ENCODE data around the gene TTC34. TPM values are rescaled to one million over a fixed set of nuclear protein-coding genes. Genes with fewer than 3 reads are reported as not detected.
"Not testable (repeated sequence)": the region's sequence is repeated elsewhere in the genome, so short reads cannot be mapped to it uniquely, and the experiment has no call there.

Gene TTC34
- total and polyA plus RNA-seq, 9 of the 15 experiments (the other 6 are each of a cell fraction or from before 2014, with no cell fraction given), result 0.03 to 0.38 (median 0.05) TPM; not detected in 2

DNA sequence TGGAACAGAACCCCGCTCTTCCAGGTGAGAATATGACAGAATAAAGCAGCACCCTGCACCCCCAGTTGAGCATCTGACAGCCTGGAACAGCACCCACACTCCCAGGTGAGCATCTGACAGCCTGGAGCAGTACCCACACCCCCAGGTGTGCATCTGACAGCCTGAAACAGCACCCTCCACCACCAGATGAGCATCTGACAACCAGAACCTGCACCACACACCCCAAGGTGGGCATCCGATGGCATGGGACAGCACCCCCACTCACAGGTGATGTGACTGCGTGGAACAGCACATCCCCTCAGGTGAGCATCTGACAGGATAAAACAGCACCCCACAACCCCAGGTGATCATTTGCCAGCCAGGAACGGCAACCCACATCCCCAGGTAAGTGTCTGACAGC, 26.2 kb downstream of the TTC34 start:
- intact Hi-C loops (cut with micrococcal nuclease); H3K79me2 ChIP-seq (ENCODE audit: control insufficient read depth, insufficient read depth, low read length); FAIRE-seq; H3K27me3 ChIP-seq (ENCODE audit: control insufficient read depth in 2 of 2, insufficient read depth in 2 of 2, low read length in 2 of 2); H3K36me3 ChIP-seq (ENCODE audit: control insufficient read depth, insufficient read depth, low read length); DNase-seq (ENCODE audit: extremely low read depth in 1 of 4, low spot score in 3 of 4); ATAC-seq; POLR2A ChIA-PET; CTCF ChIA-PET (ENCODE audit: low intra/inter-chr PET ratio); H3K9ac ChIP-seq (ENCODE audit: insufficient read depth in 1 of 2, low read depth in 2 of 2, low read length in 2 of 2); H3K4me2 ChIP-seq (ENCODE audit: insufficient read depth, low read length); H2AFZ ChIP-seq (ENCODE audit: low read depth, low read length); in situ Hi-C loops (cut with MboI); H3K9me3 ChIP-seq (replicated peaks; ENCODE audit: control insufficient read depth, insufficient read depth, low read depth, low read length); H3K9me1 ChIP-seq (ENCODE audit: control insufficient read depth, insufficient read depth, low read length); H3K4me3 ChIP-seq; H3K4me1 ChIP-seq (replicated peaks in 1 of 2; ENCODE audit: control insufficient read depth in 2 of 2, insufficient read depth in 2 of 2, low read length in 2 of 2); H4K20me1 ChIP-seq (replicated peaks; ENCODE audit: control insufficient read depth, insufficient read depth, low read length); BruUV-seq (replicated peaks); H3K27ac ChIP-seq (ENCODE audit: extremely low read depth, low read depth, low read length): not testable (repeated sequence)
- 3% methylated on average over 4 of the region's 4 CpGs for WGBS (ENCODE audit: insufficient coverage, low coverage, missing lambda C conversion rate)

DNA sequence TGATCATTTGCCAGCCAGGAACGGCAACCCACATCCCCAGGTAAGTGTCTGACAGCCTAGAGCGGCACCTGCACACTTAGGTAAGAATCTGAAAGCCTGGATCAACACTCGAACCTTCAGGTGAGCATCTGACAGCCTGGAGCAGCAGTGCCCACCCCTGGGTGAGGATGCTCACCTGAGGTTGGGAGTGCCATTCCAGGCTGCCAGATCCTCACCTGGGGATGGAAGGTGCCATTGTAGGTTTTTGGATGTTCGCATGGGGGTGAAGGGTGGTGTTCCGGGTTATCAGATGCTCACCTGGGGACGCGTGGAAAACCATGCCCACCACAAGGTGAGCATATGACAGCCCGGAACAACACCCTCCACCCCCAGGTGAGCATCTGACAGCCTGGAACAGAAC, 33.4 kb downstream of the TTC34 start:
- POLR2A ChIA-PET; H3K4me3 ChIP-seq; in situ Hi-C loops (cut with MboI); H2AFZ ChIP-seq (ENCODE audit: low read depth, low read length); intact Hi-C loops (cut with micrococcal nuclease); H4K20me1 ChIP-seq (replicated peaks; ENCODE audit: control insufficient read depth, insufficient read depth, low read length); FAIRE-seq; ATAC-seq; H3K9me1 ChIP-seq (ENCODE audit: control insufficient read depth, insufficient read depth, low read length); H3K27me3 ChIP-seq (ENCODE audit: control insufficient read depth in 2 of 2, insufficient read depth in 2 of 2, low read length in 2 of 2); H3K36me3 ChIP-seq (ENCODE audit: control insufficient read depth, insufficient read depth, low read length); H3K4me2 ChIP-seq (ENCODE audit: insufficient read depth, low read length); H3K9me3 ChIP-seq (replicated peaks; ENCODE audit: control insufficient read depth, insufficient read depth, low read depth, low read length); CTCF ChIA-PET (ENCODE audit: low intra/inter-chr PET ratio); H3K27ac ChIP-seq (ENCODE audit: extremely low read depth, low read depth, low read length); H3K4me1 ChIP-seq (replicated peaks in 1 of 2; ENCODE audit: control insufficient read depth in 2 of 2, insufficient read depth in 2 of 2, low read length in 2 of 2); DNase-seq (ENCODE audit: extremely low read depth in 1 of 4, low spot score in 3 of 4); BruUV-seq (replicated peaks); H3K79me2 ChIP-seq (ENCODE audit: control insufficient read depth, insufficient read depth, low read length); H3K9ac ChIP-seq (ENCODE audit: insufficient read depth in 1 of 2, low read depth in 2 of 2, low read length in 2 of 2): not testable (repeated sequence)
- 2% methylated on average over 7 of the region's 8 CpGs for WGBS (ENCODE audit: insufficient coverage, low coverage, missing lambda C conversion rate)

DNA sequence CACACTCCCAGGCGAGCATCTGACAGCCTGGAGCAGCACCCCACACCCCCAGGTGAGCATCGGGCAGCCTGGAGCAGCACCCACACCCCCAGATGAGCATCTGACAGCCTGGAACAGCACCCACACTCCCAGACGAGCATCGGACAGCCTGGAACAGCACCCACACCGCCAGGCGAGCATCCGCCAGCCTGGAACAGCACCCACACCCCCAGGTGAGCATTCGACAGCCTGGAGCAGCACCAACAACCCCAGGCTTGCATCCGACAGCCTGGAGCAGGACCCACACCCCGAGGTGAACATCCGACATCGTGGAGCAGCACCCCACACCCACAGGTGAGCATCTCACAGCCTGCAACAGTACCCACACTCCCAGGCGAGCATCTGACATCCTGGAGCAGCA, 42.1 kb downstream of the TTC34 start:
- BruUV-seq (replicated peaks); H3K9me3 ChIP-seq (replicated peaks; ENCODE audit: control insufficient read depth, insufficient read depth, low read depth, low read length); H3K36me3 ChIP-seq (ENCODE audit: control insufficient read depth, insufficient read depth, low read length); FAIRE-seq; H3K27me3 ChIP-seq (ENCODE audit: control insufficient read depth in 2 of 2, insufficient read depth in 2 of 2, low read length in 2 of 2); H3K27ac ChIP-seq (ENCODE audit: extremely low read depth, low read depth, low read length); H2AFZ ChIP-seq (ENCODE audit: low read depth, low read length); H3K9ac ChIP-seq (ENCODE audit: insufficient read depth in 1 of 2, low read depth in 2 of 2, low read length in 2 of 2); H3K4me2 ChIP-seq (ENCODE audit: insufficient read depth, low read length); POLR2A ChIA-PET; H3K79me2 ChIP-seq (ENCODE audit: control insufficient read depth, insufficient read depth, low read length); H3K9me1 ChIP-seq (ENCODE audit: control insufficient read depth, insufficient read depth, low read length); CTCF ChIA-PET (ENCODE audit: low intra/inter-chr PET ratio); H4K20me1 ChIP-seq (replicated peaks; ENCODE audit: control insufficient read depth, insufficient read depth, low read length); DNase-seq (ENCODE audit: extremely low read depth in 1 of 4, low spot score in 3 of 4); H3K4me3 ChIP-seq; ATAC-seq; intact Hi-C loops (cut with micrococcal nuclease); H3K4me1 ChIP-seq (replicated peaks in 1 of 2; ENCODE audit: control insufficient read depth in 2 of 2, insufficient read depth in 2 of 2, low read length in 2 of 2): not testable (repeated sequence)
- under 1% methylated on average over 11 of the region's 13 CpGs for WGBS (ENCODE audit: insufficient coverage, low coverage, missing lambda C conversion rate)
- in situ Hi-C loops (cut with MboI), result loop anchor here (5.0 kb wide), 2 partner anchors 72 to 107 kb away; no protein-coding TSS in a partner anchor

DNA sequence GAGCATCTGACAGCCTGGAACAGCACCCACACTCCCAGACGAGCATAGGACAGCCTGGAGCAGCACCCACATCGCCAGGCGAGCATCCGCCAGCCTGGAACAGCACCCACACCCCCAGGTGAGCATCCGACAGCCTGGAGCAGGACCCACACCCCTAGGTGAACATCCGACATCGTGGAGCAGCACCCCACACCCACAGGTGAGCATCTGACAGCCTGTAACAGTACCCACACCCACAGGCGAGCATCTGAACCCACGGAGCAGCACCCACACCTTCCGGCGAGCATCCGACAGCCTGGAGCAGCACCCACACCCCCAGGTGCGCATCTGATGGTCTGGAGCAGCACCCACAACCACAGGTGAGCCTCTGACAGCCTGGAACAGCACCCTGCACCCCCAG, 44.0 kb downstream of the TTC34 start:
- DNase-seq (ENCODE audit: extremely low read depth in 1 of 4, low spot score in 3 of 4); H3K27me3 ChIP-seq (ENCODE audit: control insufficient read depth in 2 of 2, insufficient read depth in 2 of 2, low read length in 2 of 2); H3K9ac ChIP-seq (ENCODE audit: insufficient read depth in 1 of 2, low read depth in 2 of 2, low read length in 2 of 2); H3K79me2 ChIP-seq (ENCODE audit: control insufficient read depth, insufficient read depth, low read length); FAIRE-seq; CTCF ChIA-PET (ENCODE audit: low intra/inter-chr PET ratio); H3K4me1 ChIP-seq (replicated peaks in 1 of 2; ENCODE audit: control insufficient read depth in 2 of 2, insufficient read depth in 2 of 2, low read length in 2 of 2); H3K36me3 ChIP-seq (ENCODE audit: control insufficient read depth, insufficient read depth, low read length); ATAC-seq; BruUV-seq (replicated peaks); H4K20me1 ChIP-seq (replicated peaks; ENCODE audit: control insufficient read depth, insufficient read depth, low read length); intact Hi-C loops (cut with micrococcal nuclease); H3K4me2 ChIP-seq (ENCODE audit: insufficient read depth, low read length); H3K27ac ChIP-seq (ENCODE audit: extremely low read depth, low read depth, low read length); H2AFZ ChIP-seq (ENCODE audit: low read depth, low read length); H3K9me3 ChIP-seq (replicated peaks; ENCODE audit: control insufficient read depth, insufficient read depth, low read depth, low read length); H3K4me3 ChIP-seq; POLR2A ChIA-PET; H3K9me1 ChIP-seq (ENCODE audit: control insufficient read depth, insufficient read depth, low read length): not testable (repeated sequence)
- in situ Hi-C loops (cut with MboI), result loop anchor here (5.0 kb wide), 2 partner anchors 70 to 105 kb away; no protein-coding TSS in a partner anchor
- 0% methylated on average over 5 of the region's 13 CpGs for WGBS (ENCODE audit: insufficient coverage, low coverage, missing lambda C conversion rate)
